Measurements from ENCODE around the gene AHCYL2. TPM values are rescaled to one million over a fixed set of nuclear protein-coding genes. Genes with fewer than 3 reads are reported as not detected.

The AHCYL2 gene
- total RNA-seq, 1 donor from 2014 or later: 39.3 TPM

GRCh38 chr7:129263168-129263567, 38.3 kb downstream of the AHCYL2 start:
- Histone ChIP-seq H2AFZ (replicated peaks) (no peak overlapping the region), H3K4me2 (no peak overlapping the region), H3F3A (ENCODE audit: low read depth) (peaks cover 29% of the 10 kb centered on the region), H3K79me2 (ENCODE audit: low read depth) (peaks cover 59% of the 10 kb centered on the region), H3K36me3 (peaks cover 3% of the 10 kb centered on the region), H4K20me1 (ENCODE audit: low read depth) (no peaks in the 10 kb centered on the region), H3K4me1 (peaks cover 33% of the 10 kb centered on the region), H3K27me3 (no peaks in the 10 kb centered on the region), H3K27ac (no peak overlapping the region), H3K9me3 (ENCODE audit: low read depth) (no peaks in the 10 kb centered on the region), H3K4me3 (no peak overlapping the region), H3K9ac (no peak overlapping the region)
- H3K36me3 Mint-ChIP-seq: peaks cover 8% of the 10 kb centered on the region
- H3K27ac Mint-ChIP-seq: no peak overlapping the region
- TF ChIP-seq CTCF (IDR thresholded peaks at IDR 0.05) (no peak), EZH2phosphoT487 (IDR thresholded peaks at IDR 0.05) (no peak), EZH2 (IDR thresholded peaks at IDR 0.05) (no peak)
- no peak for DNase-seq (ENCODE audit: low spot score)
- H3K27me3 Mint-ChIP-seq (ENCODE audit: insufficient read depth, low read depth): peaks cover 2% of the 10 kb centered on the region
- H3K9me3 Mint-ChIP-seq: peaks cover 4% of the 10 kb centered on the region
- peaks cover 30% of the 10 kb centered on the region for H3K4me1 Mint-ChIP-seq
- no peak overlapping the region for H3K4me3 Mint-ChIP-seq

- Histone ChIP-seq H2AFZ (replicated peaks) (no peak overlapping the region), H3F3A (ENCODE audit: low read depth) (peaks cover 15% of the 10 kb centered on the region), H3K9ac (no peak overlapping the region), H3K36me3 (peaks cover 3% of the 10 kb centered on the region), H3K4me3 (no peak overlapping the region), H3K27ac (no peak overlapping the region), H3K4me1 (peaks cover 27% of the 10 kb centered on the region), H3K9me3 (ENCODE audit: low read depth) (no peaks in the 10 kb centered on the region), H4K20me1 (ENCODE audit: low read depth) (no peaks in the 10 kb centered on the region), H3K4me2 (no peak overlapping the region), H3K79me2 (ENCODE audit: low read depth) (peaks cover 62% of the 10 kb centered on the region), H3K27me3 (no peaks in the 10 kb centered on the region)
- Mint-ChIP-seq H3K27ac (no peak overlapping the region), H3K4me1 (peaks cover 17% of the 10 kb centered on the region), H3K36me3 (peaks cover 8% of the 10 kb centered on the region), H3K4me3 (no peak overlapping the region), H3K27me3 (ENCODE audit: insufficient read depth, low read depth) (peaks cover 2% of the 10 kb centered on the region), H3K9me3 (peaks cover 4% of the 10 kb centered on the region)
- TF ChIP-seq EZH2 (IDR thresholded peaks at IDR 0.05) (no peak), CTCF (IDR thresholded peaks at IDR 0.05) (no peak), EZH2phosphoT487 (IDR thresholded peaks at IDR 0.05) (no peak)
- DNase-seq (ENCODE audit: low spot score): no peak
These were observed 39.7 kb downstream of the AHCYL2 start for GRCh38 chr7:129264534-129264933.

GRCh38 chr7:129265328-129265727, 40.5 kb downstream of the AHCYL2 start:
- Histone ChIP-seq H3K9ac (no peak overlapping the region), H3K4me3 (no peak overlapping the region), H3K9me3 (ENCODE audit: low read depth) (no peaks in the 10 kb centered on the region), H3F3A (ENCODE audit: low read depth) (peaks cover 12% of the 10 kb centered on the region), H3K36me3 (peaks cover 3% of the 10 kb centered on the region), H2AFZ (replicated peaks) (no peak overlapping the region), H3K27ac (no peak overlapping the region), H3K27me3 (no peaks in the 10 kb centered on the region), H3K79me2 (ENCODE audit: low read depth) (peaks cover 54% of the 10 kb centered on the region), H3K4me2 (no peak overlapping the region), H4K20me1 (ENCODE audit: low read depth) (no peaks in the 10 kb centered on the region), H3K4me1 (peaks cover 19% of the 10 kb centered on the region)
- DNase-seq (ENCODE audit: low spot score): no peak
- TF ChIP-seq EZH2phosphoT487 (IDR thresholded peaks at IDR 0.05) (no peak), CTCF (IDR thresholded peaks at IDR 0.05) (no peak), EZH2 (IDR thresholded peaks at IDR 0.05) (no peak)
- H3K4me1 Mint-ChIP-seq: peaks cover 11% of the 10 kb centered on the region
- H3K9me3 Mint-ChIP-seq: peaks cover 4% of the 10 kb centered on the region
- no peak overlapping the region for H3K4me3 Mint-ChIP-seq
- H3K27ac Mint-ChIP-seq: no peak overlapping the region
- no peaks in the 10 kb centered on the region for H3K27me3 Mint-ChIP-seq (ENCODE audit: insufficient read depth, low read depth)
- H3K36me3 Mint-ChIP-seq: peaks cover 8% of the 10 kb centered on the region
